ENCODE measurements around the gene DENND1B. TPM values are rescaled to one million over a fixed set of nuclear protein-coding genes. Genes with fewer than 3 reads are reported as not detected.

Gene DENND1B
- total and polyA plus RNA-seq, 2 of the 8 experiments (the other 6 are each of a cell fraction or from before 2014, with no cell fraction given) = 0.74 to 3.3 TPM

GRCh38 chr1:197546989-197547388 lies 228.3 kb downstream of the DENND1B start:
- WGBS, 2 experiments (ENCODE audit: extremely low coverage in 1 of 2, insufficient coverage in 1 of 2, insufficient read length in 1 of 2, insufficient replicate concordance in 2 of 2, low coverage in 1 of 2, low lambda C conversion rate in 2 of 2, missing lambda C conversion rate in 1 of 2) = 94% methylated on average over 1 of the region's 1 CpG; no CpG with 5 or more reads in 1 of the 2 experiments
- FAIRE-seq = no peak
- Histone ChIP-seq H3K27me3 (replicated peaks in 1 of 4; ENCODE audit: control insufficient read depth in 3 of 4, extremely low read depth in 1 of 4, insufficient read depth in 3 of 4, low read length in 3 of 4) (no peaks in the 10 kb centered on the region), H4K8ac (ENCODE audit: extremely low read depth, insufficient read depth, low read length) (no peak overlapping the region; the same call in 1 of the 2 replicates), H3K79me2 (ENCODE audit: control insufficient read depth in 1 of 2, insufficient read depth in 2 of 2, low read length in 2 of 2) (no peaks in the 10 kb centered on the region), H2BK15ac (ENCODE audit: low read length) (no peak overlapping the region), H2BK12ac (ENCODE audit: low read depth, low read length) (no peak overlapping the region), H3K4ac (replicated peaks; ENCODE audit: insufficient read length, low read depth, low read length) (no peak overlapping the region), H2BK20ac (ENCODE audit: low read length) (no peak overlapping the region), H3K36me3 (ENCODE audit: control insufficient read depth in 2 of 4, insufficient read depth in 4 of 4, low read length in 3 of 4) (no peaks in the 10 kb centered on the region), H3K23ac (ENCODE audit: insufficient read length) (no peak overlapping the region), H3K4me3 (ENCODE audit: extremely low read depth in 1 of 4, insufficient read depth in 2 of 4, low read depth in 3 of 4, low read length in 4 of 4) (no peak overlapping the region), H3K79me1 (ENCODE audit: low read depth, low read length) (no peaks in the 10 kb centered on the region), H2AK5ac (ENCODE audit: low read depth, low read length) (no peak overlapping the region), H4K5ac (ENCODE audit: insufficient read length, low read depth, low read length) (no peak overlapping the region), H3K4me1 (replicated peaks in 1 of 4; ENCODE audit: control insufficient read depth in 3 of 4, insufficient read depth in 4 of 4, low read length in 3 of 4) (0 out of 7 replicates have a peak, but pooled peaks cover 0 to 2% (median 0%) of the 10 kb centered on the region in 4 experiments), H3K27ac (ENCODE audit: low read depth, low read length) (no peak overlapping the region), H3K9ac (replicated peaks in 1 of 4; ENCODE audit: extremely low read depth in 1 of 4, low read depth in 3 of 4, low read length in 3 of 4) (no peak overlapping the region), H2BK5ac (ENCODE audit: low read depth, low read length) (no peak overlapping the region), H2BK120ac (replicated peaks; ENCODE audit: low read depth, low read length) (no peak overlapping the region), H3K56ac (replicated peaks; ENCODE audit: insufficient read length, low read depth, low read length) (no peak overlapping the region), H2AFZ (ENCODE audit: low read length) (no peak overlapping the region), H4K20me1 (replicated peaks in 1 of 2; ENCODE audit: control insufficient read depth in 1 of 2, insufficient read depth in 2 of 2, low read length in 2 of 2) (no peaks in the 10 kb centered on the region), H4K91ac (replicated peaks; ENCODE audit: insufficient read length, low read length) (no peak overlapping the region), H3K4me2 (ENCODE audit: insufficient read depth in 1 of 2, low read depth in 2 of 2, low read length in 2 of 2) (no peak overlapping the region), H3K14ac (ENCODE audit: insufficient read length) (no peak overlapping the region), H3K23me2 (ENCODE audit: low read depth, low read length) (no peaks in the 10 kb centered on the region), H3K9me3 (ENCODE audit: insufficient read depth in 2 of 2, low read depth in 1 of 2, low read length in 1 of 2) (no peaks in the 10 kb centered on the region), H3K18ac (ENCODE audit: extremely low read depth, low read length) (no peak overlapping the region)
- no peak for DNase-seq (ENCODE audit: low read depth in 1 of 2, low spot score in 2 of 2)
- POLR2A ChIA-PET (ENCODE audit: partially characterized antibody) = no interaction called here
- CTCF ChIA-PET (ENCODE audit: partially characterized antibody) = interaction anchor here (1.5 kb wide), 1 partner anchor 15 kb away, joined by 3 read pairs; no protein-coding TSS in a partner anchor
- no peak for TF ChIP-seq PHF8 (conservative IDR thresholded peaks at IDR 0.05; ENCODE audit: low read depth, low read length)

All from H1 (cell line).